Ureter (tissue), 1 donor: Measurements from ENCODE around the gene KANSL1L. TPM values are rescaled to one million over a fixed set of nuclear protein-coding genes. Genes with fewer than 3 reads are reported as not detected.

ENCODE experiments used
- DNase-seq: peaks from one replicate; pipeline ENCODE4 v3.0.0-alpha.2; 2020; ENCODE audit warnings: low spot score
- total RNA-seq: library from RNA; stranded (reverse); gene quantifications from one replicate; pipeline ENCODE4 v1.2.4, GENCODE V29; 2023
- donor health status: DM: yes; HTN: yes; CAD: no.

The KANSL1L gene
- total RNA-seq, 1 donor from 2014 or later = 44.1 TPM

GRCh38 chr2:210072493-210072892, 98.7 kb downstream of the KANSL1L start:
- no peak for DNase-seq

DNA sequence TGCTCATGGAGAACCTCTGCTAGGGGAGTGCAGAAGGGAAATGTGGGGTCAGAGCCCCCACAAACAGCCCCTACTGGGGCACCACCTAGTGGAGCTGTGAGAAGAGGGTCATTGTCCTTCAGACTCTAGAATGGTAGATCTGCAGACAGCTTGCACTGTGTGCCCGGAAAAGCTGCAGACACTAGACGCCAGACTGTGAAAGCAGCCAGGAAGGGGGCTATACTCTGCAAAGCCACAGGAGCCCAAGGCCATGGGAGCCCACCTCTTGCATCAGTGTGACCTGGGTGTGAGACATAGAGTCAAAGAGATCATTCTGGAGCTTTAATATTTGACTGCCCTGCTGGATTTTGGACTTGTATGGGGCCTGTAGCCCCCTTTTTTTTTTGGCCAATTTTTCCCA, 107.9 kb downstream of the KANSL1L start:
- no peak for DNase-seq

DNA sequence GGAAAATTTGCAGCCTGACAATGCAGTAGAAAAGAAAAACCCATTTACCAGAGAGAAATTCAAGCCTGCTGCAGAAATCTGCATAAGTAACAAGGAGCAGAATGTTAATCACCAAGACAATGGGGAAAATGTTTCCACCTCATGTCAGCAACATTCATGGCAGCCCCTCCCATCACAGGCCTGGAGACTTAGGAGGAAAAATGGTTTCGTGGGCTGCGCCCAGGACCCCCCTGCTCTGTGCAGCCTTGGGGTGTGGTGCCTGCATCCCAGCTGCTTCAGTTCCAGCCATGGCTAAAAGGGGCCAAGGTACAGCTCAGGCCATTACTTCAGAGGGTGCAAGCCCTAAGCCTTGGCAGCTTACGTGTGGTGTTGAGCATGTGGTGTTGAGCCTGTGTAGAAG, 115.4 kb downstream of the KANSL1L start:
- no peak for DNase-seq

GRCh38 chr2:210054696-210055095, 116.5 kb downstream of the KANSL1L start:
- DNase-seq = no peak

DNA sequence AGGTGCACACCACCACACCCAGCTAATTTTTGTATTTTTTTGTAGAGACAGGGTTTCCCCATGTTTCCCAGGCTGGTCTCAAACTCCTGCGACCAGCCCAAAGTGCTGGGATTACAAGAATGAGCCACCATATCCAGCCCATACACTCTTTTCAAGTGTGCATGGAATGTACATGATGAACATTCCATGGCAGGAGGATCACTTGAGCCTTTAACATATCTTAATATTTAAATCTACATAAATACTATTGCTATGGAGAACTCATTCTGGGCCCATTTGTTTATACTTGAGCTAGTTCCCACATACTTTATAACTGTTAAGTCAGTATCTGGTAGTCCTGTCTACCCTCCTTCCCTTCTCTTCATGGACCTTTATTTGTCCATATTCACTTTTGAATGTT, 120.3 kb downstream of the KANSL1L start:
- DNase-seq = no peak

DNA sequence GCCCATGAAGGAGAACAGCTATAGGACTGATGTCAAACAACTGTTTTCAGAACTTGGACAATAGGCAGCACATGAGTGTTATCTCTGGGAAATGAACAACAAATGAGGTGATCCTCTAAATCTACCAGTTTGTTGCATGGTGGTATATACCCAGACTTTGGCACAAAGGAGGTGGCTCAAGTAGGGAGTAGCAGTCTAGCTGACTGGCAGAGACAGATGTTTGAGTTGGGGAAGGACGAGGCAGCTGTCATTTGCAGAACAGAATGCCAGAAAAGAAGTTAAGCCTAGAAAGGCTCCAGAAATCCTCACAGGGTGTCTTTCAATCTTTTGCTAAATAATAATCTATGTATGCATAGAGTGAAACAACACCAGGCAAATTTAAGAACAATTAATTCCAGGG, 121.4 kb downstream of the KANSL1L start:
- no peak for DNase-seq

DNA sequence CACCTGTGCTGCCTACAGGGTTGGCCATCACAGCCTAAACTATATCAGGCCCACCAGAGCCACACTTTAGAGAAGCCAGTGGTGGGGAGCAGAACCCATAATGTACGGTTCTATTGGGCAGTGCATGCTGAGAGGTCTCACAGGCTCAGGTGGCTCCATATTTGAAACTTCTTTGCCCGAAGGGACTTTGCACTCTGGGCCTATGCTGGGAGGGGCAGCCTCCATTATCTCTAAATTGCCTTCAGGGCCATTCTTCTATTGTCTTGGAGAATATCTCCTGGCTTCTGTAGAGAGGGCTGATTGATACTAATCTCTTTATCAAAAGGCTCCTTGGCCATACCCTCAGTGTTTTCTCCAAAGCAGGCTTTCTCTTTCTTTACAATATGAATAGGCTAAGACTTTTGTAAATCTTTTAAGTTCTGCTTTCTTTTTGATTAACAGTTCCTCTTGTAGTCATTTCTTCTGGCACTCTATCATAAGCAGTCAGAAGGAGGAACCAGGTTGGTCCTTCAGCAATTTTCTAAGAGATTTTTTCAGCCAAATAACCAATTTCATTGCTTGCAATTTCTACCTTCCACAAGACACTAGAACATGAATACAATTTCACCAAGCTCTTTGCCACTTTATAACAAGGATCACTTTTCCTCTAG, 124.2 kb downstream of the KANSL1L start:
- DNase-seq = no peak

DNA sequence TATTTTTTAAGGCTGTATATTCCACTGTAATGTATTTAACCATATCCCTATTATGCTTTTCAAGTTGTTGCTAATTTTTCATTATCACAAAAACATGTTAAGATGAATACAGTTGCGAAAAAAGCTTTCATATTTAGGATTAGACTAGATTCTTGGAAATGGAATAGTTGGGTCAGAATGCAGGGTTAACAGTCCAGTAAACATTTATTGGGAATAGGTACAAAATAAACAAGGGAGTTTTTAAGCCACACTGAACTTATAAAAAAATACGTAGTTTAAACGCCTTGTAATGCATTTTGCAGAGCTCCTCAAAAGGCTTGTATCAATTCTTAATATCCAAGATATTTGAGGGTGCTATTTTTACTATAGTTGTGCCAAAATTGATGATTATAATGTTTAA, 133.1 kb downstream of the KANSL1L start:
- no peak for DNase-seq

DNA sequence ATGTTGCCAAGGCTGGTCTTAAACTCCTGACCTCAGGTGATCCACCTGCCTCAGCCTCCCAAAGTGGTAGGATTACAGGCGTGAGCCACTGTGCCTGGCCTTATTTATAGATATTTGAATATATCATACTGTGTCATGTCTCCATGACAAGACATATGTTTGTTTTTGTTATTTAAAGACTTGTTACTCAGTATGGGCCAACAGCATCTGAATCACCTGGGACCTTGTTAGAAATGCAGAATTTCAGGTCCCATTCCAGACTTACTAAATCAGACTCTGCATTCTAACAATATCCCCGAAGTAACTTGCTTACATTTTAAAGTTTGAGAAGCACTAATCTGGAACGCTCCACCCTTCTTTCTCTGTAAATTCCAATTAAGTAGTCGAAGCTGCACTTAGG, 135.5 kb downstream of the KANSL1L start:
- DNase-seq = no peak

- no peak for DNase-seq
Observed at GRCh38 chr2:210034087-210034683, 137.0 kb downstream of the KANSL1L start.

DNA sequence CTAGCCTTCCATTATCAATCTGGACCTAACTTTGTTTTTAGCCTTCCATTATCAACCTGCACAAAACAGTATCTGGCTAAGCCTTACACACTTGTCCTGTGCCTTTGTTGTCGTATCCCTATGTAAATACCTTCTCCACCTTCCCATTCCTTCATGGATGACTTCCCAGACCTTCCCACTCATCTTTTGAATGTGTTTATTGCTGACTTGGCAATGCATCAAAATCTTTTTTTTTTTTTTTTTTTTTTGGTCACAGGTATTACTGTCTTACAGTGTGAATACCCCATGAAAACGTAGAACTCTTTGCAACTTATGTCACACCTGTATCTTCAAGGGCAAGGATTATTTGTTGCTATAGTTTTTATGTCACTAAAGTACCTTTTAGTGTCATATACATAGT, 143.0 kb downstream of the KANSL1L start:
- DNase-seq = no peak

GRCh38 chr2:210027608-210028007, 143.6 kb downstream of the KANSL1L start:
- DNase-seq = no peak

- DNase-seq = no peak
Observed at GRCh38 chr2:210022824-210023223, 148.4 kb downstream of the KANSL1L start.

GRCh38 chr2:210020138-210020537, 151.1 kb downstream of the KANSL1L start:
- no peak for DNase-seq

- no peak for DNase-seq
Observed at GRCh38 chr2:210009896-210010295, 161.3 kb downstream of the KANSL1L start.

DNA sequence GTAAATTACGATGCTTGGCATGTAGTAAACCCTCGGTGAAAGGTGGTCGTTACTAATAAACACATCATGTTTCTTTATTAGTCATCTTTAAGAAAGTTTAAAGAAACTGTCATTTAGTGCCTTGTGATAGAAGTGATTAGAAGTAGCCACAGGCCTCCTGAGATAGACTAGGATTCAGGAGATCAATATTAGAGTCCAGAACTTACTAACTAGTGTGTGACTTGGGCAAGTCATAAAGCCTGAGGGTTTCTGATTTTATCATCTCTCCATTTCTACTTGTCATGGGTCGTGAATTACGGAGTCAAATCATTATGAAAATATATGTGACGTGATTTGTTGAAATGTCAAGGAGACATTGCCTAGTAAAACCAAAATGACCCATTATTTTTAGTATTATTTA, 162.1 kb downstream of the KANSL1L start:
- DNase-seq = no peak

GRCh38 chr2:210007895-210008294, 163.3 kb downstream of the KANSL1L start:
- no peak for DNase-seq

- no peak for DNase-seq
Observed at GRCh38 chr2:210004881-210005280, 166.3 kb downstream of the KANSL1L start.

GRCh38 chr2:210003359-210003758, 167.8 kb downstream of the KANSL1L start:
- DNase-seq = no peak

DNA sequence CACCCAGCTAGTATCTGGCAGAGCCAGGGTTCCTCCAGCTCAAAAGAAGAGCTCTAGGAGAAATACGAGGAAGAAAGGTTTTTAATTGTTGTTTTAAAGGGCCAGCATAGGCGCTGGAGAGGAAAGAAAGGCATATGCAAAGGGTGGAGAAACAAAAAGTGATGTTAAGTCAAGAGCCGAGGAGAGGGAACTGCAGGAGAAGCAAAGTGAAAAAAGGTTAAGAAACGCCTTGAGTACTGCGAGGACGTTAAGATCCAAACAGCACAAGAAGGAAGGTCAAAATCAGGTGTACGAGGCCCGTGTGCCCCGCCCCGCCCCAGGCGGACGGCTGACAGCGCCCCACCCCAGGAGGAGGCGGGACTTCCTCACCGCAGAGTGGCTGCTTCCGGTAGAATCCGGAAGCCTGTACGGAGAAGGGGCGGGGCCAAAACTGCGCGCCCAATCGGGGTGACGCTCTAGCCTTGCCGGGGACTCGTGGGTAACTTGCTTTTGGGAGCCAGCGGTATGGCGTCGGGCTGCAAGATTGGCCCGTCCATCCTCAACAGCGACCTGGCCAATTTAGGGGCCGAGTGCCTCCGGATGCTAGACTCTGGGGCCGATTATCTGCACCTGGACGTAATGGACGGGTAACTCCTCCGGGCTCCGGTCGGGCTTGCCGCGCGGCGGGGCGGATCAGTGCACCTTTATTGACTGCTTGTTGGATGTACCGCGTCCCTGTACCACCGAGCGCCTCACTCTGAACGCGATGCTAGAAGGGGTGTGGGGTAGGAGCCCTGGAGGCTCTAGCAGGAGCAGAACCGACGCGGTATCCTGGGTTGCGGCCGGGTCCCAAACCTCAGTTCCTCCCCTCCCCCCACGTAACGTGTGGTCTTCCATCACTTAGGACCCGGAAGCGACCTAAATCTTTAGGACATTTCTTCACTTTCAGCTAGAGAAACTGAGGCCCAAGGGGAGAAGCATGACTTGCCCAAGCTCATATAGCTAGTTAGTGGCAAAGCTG, 168.8 kb downstream of the KANSL1L start, which contains the start of gene RPE:
RPE (plus strand) TSS at position 481 of the 1,000 bp plus-strand sequence; CDS start at position 505, 24 bp downstream.
- peak; percentile 98 for DNase-seq

DNA sequence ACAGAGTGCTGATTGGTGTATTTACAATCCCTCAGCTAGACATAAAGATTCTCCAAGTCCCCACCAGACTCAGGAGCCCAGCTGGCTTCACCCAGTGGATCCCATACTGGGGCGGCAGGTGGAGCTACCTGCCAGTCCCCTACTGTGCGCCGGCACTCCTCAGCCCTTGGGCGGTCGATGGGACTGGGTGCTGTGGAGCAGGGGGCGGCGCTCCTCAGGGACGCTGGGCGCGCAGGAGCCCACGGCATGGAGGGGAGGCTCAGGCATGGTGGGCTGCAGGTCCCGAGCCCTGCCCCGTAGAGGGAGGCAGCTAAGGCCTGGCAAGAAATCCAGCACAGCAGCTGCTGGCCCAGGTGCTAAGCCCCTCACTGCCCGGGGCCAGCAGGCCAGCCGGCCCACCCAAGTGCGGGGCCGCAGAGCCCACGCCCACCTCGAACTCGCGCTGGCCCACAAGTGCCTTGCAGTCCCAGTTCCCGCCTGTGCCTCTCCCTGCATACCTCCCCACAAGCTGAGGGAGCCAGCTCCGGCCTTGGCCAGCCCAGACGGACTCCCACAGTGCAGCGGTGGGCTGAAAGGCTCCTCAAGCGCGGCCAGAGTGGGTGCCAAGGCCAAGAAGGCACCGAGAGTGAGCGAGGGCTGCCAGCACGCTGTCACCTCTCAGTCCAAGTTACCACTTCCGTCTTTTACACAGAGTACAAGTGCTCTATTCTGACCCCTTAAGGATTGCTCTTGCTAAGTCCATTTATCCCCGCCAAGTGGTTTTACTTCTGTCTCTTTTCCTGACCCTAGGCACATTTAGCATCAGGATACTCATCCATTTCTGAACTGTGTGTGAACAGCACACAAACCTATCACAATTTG, 170.5 kb downstream of the KANSL1L start:
- no peak for DNase-seq

DNA sequence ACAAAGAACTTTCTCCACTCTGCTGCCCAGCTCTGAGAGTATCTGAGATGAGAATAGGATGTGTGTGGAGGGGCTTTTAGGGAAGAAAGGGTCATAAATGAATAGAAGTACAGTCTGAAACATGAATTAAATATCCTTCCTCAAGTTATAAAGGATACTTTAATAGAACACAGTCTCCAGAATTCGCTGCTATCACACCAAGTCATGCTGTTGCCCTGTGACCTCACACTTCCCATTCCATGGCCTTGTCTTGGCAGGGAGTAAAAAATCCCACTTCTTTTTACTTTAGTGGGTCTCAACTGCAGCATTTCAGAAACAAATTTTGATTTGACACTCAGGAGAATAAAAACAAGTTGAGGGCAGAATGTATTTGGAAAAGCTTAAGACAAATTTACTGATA, 172.6 kb downstream of the KANSL1L start:
- DNase-seq = no peak
